H9 (cell line): ENCODE measurements around the gene GALNT13. TPM values are rescaled to one million over a fixed set of nuclear protein-coding genes. Genes with fewer than 3 reads are reported as not detected.

ENCODE experiments used
- DNase-seq: peaks from one replicate; pipeline ENCODE4 v3.0.0-alpha.2; 2017
- H2AFZ ChIP-seq: one replicate; pipeline ENCODE4 v1.6.1; 2013; ENCODE audit warnings: mild to moderate bottlenecking, low read length, control low read depth, moderate library complexity
- H2AK5ac ChIP-seq: 2 replicates; pipeline ENCODE4 v1.6.1; 2013; ENCODE audit warnings: low read length, control low read depth, mixed read lengths; ENCODE audit not compliant: insufficient read length
- H2BK120ac ChIP-seq: one replicate; pipeline ENCODE4 v1.6.1; 2013; ENCODE audit warnings: low read depth, mild to moderate bottlenecking, low read length, control low read depth, inconsistent platforms; ENCODE audit not compliant: poor library complexity, severe bottlenecking
- H2BK12ac ChIP-seq: 2 replicates; pipeline ENCODE4 v1.6.1; 2013; ENCODE audit warnings: low read length, control low read depth, mixed read lengths, low read depth; ENCODE audit not compliant: insufficient read length
- H2BK15ac ChIP-seq: 2 replicates; pipeline ENCODE4 v1.6.1; 2013; ENCODE audit warnings: low read depth, low read length, control low read depth
- H2BK20ac ChIP-seq: one replicate; pipeline ENCODE4 v1.6.1; 2013; ENCODE audit warnings: low read depth, mild to moderate bottlenecking, low read length, control low read depth, inconsistent platforms; ENCODE audit not compliant: poor library complexity, severe bottlenecking
- H2BK5ac ChIP-seq: 2 replicates; pipeline ENCODE4 v1.6.1; 2013; ENCODE audit warnings: low read length, control low read depth, mixed read lengths; ENCODE audit not compliant: insufficient read length
- H3K14ac ChIP-seq: 2 replicates; pipeline ENCODE4 v1.6.1; 2013; ENCODE audit warnings: low read length, control low read depth; ENCODE audit not compliant: insufficient read depth
- H3K18ac ChIP-seq: 2 replicates; pipeline ENCODE4 v1.6.1; 2013; ENCODE audit warnings: low read depth, mild to moderate bottlenecking, mixed read lengths, low read length, control low read depth; ENCODE audit not compliant: insufficient read length
- H3K23ac ChIP-seq: 2 replicates; pipeline ENCODE4 v1.6.1; 2013; ENCODE audit warnings: low read length, control low read depth, mixed read lengths, low read depth; ENCODE audit not compliant: insufficient read length
- H3K23me2 ChIP-seq: 2 replicates; pipeline ENCODE4 v1.6.1; 2013; ENCODE audit warnings: low read depth, mild to moderate bottlenecking, mixed read lengths, low read length, control low read depth; ENCODE audit not compliant: insufficient read length, poor library complexity, severe bottlenecking
- H3K27ac ChIP-seq: 2 replicates; pipeline ENCODE4 v1.5.1; 2013; ENCODE audit warnings: low read length, control low read depth, mixed read lengths, low read depth; ENCODE audit not compliant: insufficient read length
- H3K27me3 ChIP-seq: 2 replicates; pipeline ENCODE4 v1.6.1; 2013; ENCODE audit warnings: low read length, control low read depth, inconsistent platforms; ENCODE audit not compliant: insufficient read depth
- H3K4ac ChIP-seq: 2 replicates; pipeline ENCODE4 v1.6.1; 2013; ENCODE audit warnings: low read depth, mild to moderate bottlenecking, control low read depth, inconsistent platforms, low read length, moderate library complexity
- H3K4me1 ChIP-seq: 2 replicates; pipeline ENCODE4 v1.6.1; 2013; ENCODE audit warnings: low read length, control low read depth, inconsistent platforms; ENCODE audit not compliant: insufficient read depth
- H3K4me2 ChIP-seq: 2 replicates; pipeline ENCODE4 v1.6.1; 2013; ENCODE audit warnings: low read length, control low read depth, mixed read lengths; ENCODE audit not compliant: insufficient read length, insufficient read depth
- H3K56ac ChIP-seq: 2 replicates; pipeline ENCODE4 v1.6.1; 2013; ENCODE audit warnings: low read depth, mild to moderate bottlenecking, mixed read lengths, low read length, control low read depth; ENCODE audit not compliant: insufficient read length
- H3K79me1 ChIP-seq: 2 replicates; pipeline ENCODE4 v1.6.1; 2013; ENCODE audit warnings: low read depth, mild to moderate bottlenecking, moderate library complexity, low read length, control low read depth, inconsistent platforms; ENCODE audit not compliant: insufficient read depth, poor library complexity, severe bottlenecking
- H3K79me2 ChIP-seq: 2 replicates; pipeline ENCODE4 v1.6.1; 2013; ENCODE audit warnings: low read length, control low read depth, inconsistent platforms; ENCODE audit not compliant: insufficient read depth
- H3K9ac ChIP-seq: 2 replicates; pipeline ENCODE4 v1.6.1; 2013; ENCODE audit warnings: low read length, control low read depth, mixed read lengths; ENCODE audit not compliant: insufficient read length; ENCODE audit errors: extremely low read depth
- H3K9me3 ChIP-seq: one replicate; pipeline ENCODE4 v1.6.1; 2013; ENCODE audit warnings: low read depth, low read length, inconsistent platforms; ENCODE audit not compliant: control insufficient read depth
- H3T11ph ChIP-seq: one replicate; pipeline ENCODE4 v1.6.1; 2013; ENCODE audit warnings: mild to moderate bottlenecking, low read length, control low read depth, inconsistent platforms
- H4K20me1 ChIP-seq: one replicate; pipeline ENCODE4 v1.6.1; 2013; ENCODE audit not compliant: control insufficient read depth, insufficient read length, insufficient read depth
- H4K5ac ChIP-seq: 2 replicates; pipeline ENCODE4 v1.6.1; 2013; ENCODE audit warnings: low read depth, mild to moderate bottlenecking, mixed read lengths, low read length, control low read depth; ENCODE audit not compliant: insufficient read length
- H4K8ac ChIP-seq: replicated peaks from 2 replicates; pipeline ENCODE4 v1.6.1; 2013; ENCODE audit warnings: low read length, control low read depth, mixed read lengths, low read depth; ENCODE audit not compliant: insufficient read length
- H4K91ac ChIP-seq: 2 replicates; pipeline ENCODE4 v1.6.1; 2013; ENCODE audit warnings: low read depth, mild to moderate bottlenecking, moderate library complexity, mixed read lengths, low read length, control low read depth; ENCODE audit not compliant: insufficient read length
- H3K27ac Mint-ChIP-seq, 3 experiments: 2 replicates in 2 of 3; 3 replicates in 1 of 3; pipeline ENCODE4 v1.8.0; 2020 to 2021; ENCODE audit warnings: mixed read lengths in 3 of 3, mild to moderate bottlenecking in 1 of 3, moderate library complexity in 1 of 3
- H3K27me3 Mint-ChIP-seq: 2 replicates; pipeline ENCODE4 v1.8.0; 2021; ENCODE audit warnings: low read depth, mild to moderate bottlenecking, moderate library complexity, mixed read lengths
- H3K36me3 Mint-ChIP-seq, 3 experiments: 2 replicates in 2 of 3; 3 replicates in 1 of 3; pipeline ENCODE4 v1.8.0; 2020 to 2021; ENCODE audit warnings: low read depth in 3 of 3, mixed read lengths in 3 of 3; ENCODE audit not compliant: insufficient read depth in 1 of 3
- H3K4me1 Mint-ChIP-seq, 2 experiments: 2 replicates each; pipeline ENCODE4 v1.8.0; 2020; ENCODE audit warnings: mixed read lengths in 2 of 2
- H3K4me3 Mint-ChIP-seq, 2 experiments: 2 replicates in 1 of 2; 3 replicates in 1 of 2; pipeline ENCODE4 v1.8.0; 2020 to 2021; ENCODE audit warnings: mild to moderate bottlenecking in 2 of 2, mixed read lengths in 2 of 2, moderate library complexity in 1 of 2
- H3K9me3 Mint-ChIP-seq, 2 experiments: 2 replicates in 1 of 2; 3 replicates in 1 of 2; pipeline ENCODE4 v1.8.0; 2020; ENCODE audit warnings: mild to moderate bottlenecking in 2 of 2, mixed read lengths in 2 of 2, moderate library complexity in 1 of 2
- total RNA-seq: library from RNA; stranded (reverse); gene quantifications from 2 replicates; pipeline ENCODE4 v1.2.1, GENCODE V29; 2021
- TF ChIP-seq, protein P1 (sequence below): fragments of 200-600 bp; sonication (generic); conservative IDR thresholded peaks from 3 replicates; pipeline ENCODE4 v1.8.0; 2021; ENCODE audit warnings: antibody characterized with exemption, mild to moderate bottlenecking

GALNT13 gene
- total RNA-seq, 1 experiment from 2014 or later, result 6.6 TPM

- Histone ChIP-seq H4K91ac (no peak overlapping the region), H2AFZ (no peak overlapping the region), H3K27ac (no peak overlapping the region), H3K27me3 (no peaks in the 10 kb centered on the region), H2BK15ac (no peak overlapping the region), H2AK5ac (no peak overlapping the region), H3K9me3 (no peaks in the 10 kb centered on the region), H3K18ac (no peak overlapping the region), H3K79me1 (no peaks in the 10 kb centered on the region), H2BK12ac (no peak overlapping the region), H3K56ac (no peak overlapping the region), H2BK20ac (no peak overlapping the region), H3K79me2 (no peaks in the 10 kb centered on the region), H3K23me2 (no peaks in the 10 kb centered on the region), H3K14ac (no peak overlapping the region), H3K23ac (no peak overlapping the region), H2BK120ac (no peak overlapping the region), H4K20me1 (no peaks in the 10 kb centered on the region), H3K9ac (no peak overlapping the region), H3K4ac (no peak overlapping the region), H3T11ph (no peak overlapping the region), H3K4me2 (no peak overlapping the region), H4K5ac (no peak overlapping the region), H3K4me1 (no peaks in the 10 kb centered on the region), H4K8ac (no peak overlapping the region), H2BK5ac (no peak overlapping the region)
- Mint-ChIP-seq H3K27me3 (no peaks in the 10 kb centered on the region), H3K36me3 (no peaks in the 10 kb centered on the region; a peak in 1 of 7 replicates), H3K9me3 (no peaks in the 10 kb centered on the region), H3K4me1 (peaks cover 0 to 2% of the 10 kb centered on the region in 2 experiments; a peak in 1 of 4 replicates), H3K27ac (no peak overlapping the region), H3K4me3 (no peak overlapping the region)
- no peak for DNase-seq
- TF ChIP-seq, protein P1, sequence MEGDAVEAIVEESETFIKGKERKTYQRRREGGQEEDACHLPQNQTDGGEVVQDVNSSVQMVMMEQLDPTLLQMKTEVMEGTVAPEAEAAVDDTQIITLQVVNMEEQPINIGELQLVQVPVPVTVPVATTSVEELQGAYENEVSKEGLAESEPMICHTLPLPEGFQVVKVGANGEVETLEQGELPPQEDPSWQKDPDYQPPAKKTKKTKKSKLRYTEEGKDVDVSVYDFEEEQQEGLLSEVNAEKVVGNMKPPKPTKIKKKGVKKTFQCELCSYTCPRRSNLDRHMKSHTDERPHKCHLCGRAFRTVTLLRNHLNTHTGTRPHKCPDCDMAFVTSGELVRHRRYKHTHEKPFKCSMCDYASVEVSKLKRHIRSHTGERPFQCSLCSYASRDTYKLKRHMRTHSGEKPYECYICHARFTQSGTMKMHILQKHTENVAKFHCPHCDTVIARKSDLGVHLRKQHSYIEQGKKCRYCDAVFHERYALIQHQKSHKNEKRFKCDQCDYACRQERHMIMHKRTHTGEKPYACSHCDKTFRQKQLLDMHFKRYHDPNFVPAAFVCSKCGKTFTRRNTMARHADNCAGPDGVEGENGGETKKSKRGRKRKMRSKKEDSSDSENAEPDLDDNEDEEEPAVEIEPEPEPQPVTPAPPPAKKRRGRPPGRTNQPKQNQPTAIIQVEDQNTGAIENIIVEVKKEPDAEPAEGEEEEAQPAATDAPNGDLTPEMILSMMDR, result no peak
These were observed 45.8 kb downstream of the GALNT13 start for GRCh38 chr2:153917570-153917969.
